IMR-90 (cell line): ENCODE measurements around the gene ALOX15B. TPM values are rescaled to one million over a fixed set of nuclear protein-coding genes. Genes with fewer than 3 reads are reported as not detected.

Experiments
- ATAC-seq: fragments of 200-7000 bp; cut with Tn5 transposase; 2 replicates; pipeline ENCODE4 v1.9.1; 2020; ENCODE audit warnings: low read depth, mild to moderate bottlenecking, moderate library complexity
- BruUV-seq: library from RNA; stranded (reverse); fragments of 400-500 nt; replicated peaks from 2 replicates; lab custom pipeline; 2021; lab: Mats Ljungman, UMichigan
- CTCF ChIA-PET: fragments of 300-600 bp; formaldehyde crosslinking; extraction: SDS; loops from one replicate; lab custom pipeline; 2021; ENCODE audit warnings: antibody characterized with exemption; lab: Yijun Ruan, JAX
- POLR2A ChIA-PET: fragments of 300-600 bp; sonication (Branson Sonifier 250); formaldehyde crosslinking; loops from one replicate; lab custom pipeline; 2022; ENCODE audit warnings: antibody characterized with exemption; ENCODE audit not compliant: unreplicated experiment; lab: Charles Lee
- DNase-seq: peaks from one replicate; pipeline ENCODE4 v3.0.0; 2013
- H2AFZ ChIP-seq: replicated peaks from 2 replicates; pipeline ENCODE3; 2013; ENCODE audit warnings: low read length, mild to moderate bottlenecking; ENCODE audit not compliant: poor library complexity
- H2AK5ac ChIP-seq: 2 replicates; pipeline ENCODE4 v1.6.1; 2013; ENCODE audit warnings: low read depth, low read length, inconsistent platforms
- H2AK9ac ChIP-seq: replicated peaks from 2 replicates; pipeline ENCODE3; 2013; ENCODE audit warnings: mild to moderate bottlenecking, low read depth, low read length, moderate library complexity; ENCODE audit not compliant: poor library complexity
- H2BK120ac ChIP-seq: 2 replicates; pipeline ENCODE4 v1.6.1; 2013; ENCODE audit warnings: low read depth, low read length, inconsistent platforms
- H2BK15ac ChIP-seq: 3 replicates; pipeline ENCODE4 v1.6.1; 2013; ENCODE audit warnings: low read depth, low read length, inconsistent platforms
- H2BK20ac ChIP-seq: 2 replicates; pipeline ENCODE4 v1.6.1; 2013; ENCODE audit warnings: low read depth, mild to moderate bottlenecking, inconsistent platforms, low read length, moderate library complexity
- H2BK5ac ChIP-seq: 2 replicates; pipeline ENCODE4 v1.6.1; 2013; ENCODE audit warnings: mild to moderate bottlenecking, low read depth, low read length, inconsistent platforms; ENCODE audit not compliant: poor library complexity, severe bottlenecking
- H3K14ac ChIP-seq: replicated peaks from 2 replicates; pipeline ENCODE4 v1.6.1; 2013; ENCODE audit warnings: low read depth, low read length, inconsistent platforms
- H3K18ac ChIP-seq: 2 replicates; pipeline ENCODE4 v1.6.1; 2013; ENCODE audit warnings: low read depth, low read length, control low read depth
- H3K23ac ChIP-seq: 2 replicates; pipeline ENCODE4 v1.6.1; 2013; ENCODE audit warnings: low read depth, low read length, inconsistent platforms
- H3K27ac ChIP-seq: 2 replicates; pipeline ENCODE4 v1.5.1; 2013; ENCODE audit warnings: mild to moderate bottlenecking, control low read depth, low read length; ENCODE audit not compliant: insufficient read depth
- H3K27me3 ChIP-seq: 2 replicates; pipeline ENCODE4 v1.6.1; 2013; ENCODE audit warnings: low read length; ENCODE audit not compliant: control insufficient read depth, insufficient read depth
- H3K36me3 ChIP-seq: 2 replicates; pipeline ENCODE4 v1.6.1; 2013; ENCODE audit warnings: low read length, mixed read lengths; ENCODE audit not compliant: control insufficient read depth, insufficient read depth
- H3K4ac ChIP-seq: 2 replicates; pipeline ENCODE4 v1.6.1; 2013; ENCODE audit warnings: low read depth, low read length, inconsistent platforms
- H3K4me1 ChIP-seq: 2 replicates; pipeline ENCODE4 v1.6.1; 2013; ENCODE audit warnings: low read length, mixed read lengths; ENCODE audit not compliant: control insufficient read depth, insufficient read depth
- H3K4me2 ChIP-seq: 2 replicates; pipeline ENCODE4 v1.6.1; 2013; ENCODE audit warnings: low read depth, mild to moderate bottlenecking, control low read depth, low read length, moderate library complexity
- H3K4me3 ChIP-seq: 2 replicates; pipeline ENCODE4 v1.5.1; 2013; ENCODE audit warnings: low read depth, mild to moderate bottlenecking, control low read depth, low read length, moderate library complexity; ENCODE audit not compliant: insufficient read depth
- H3K56ac ChIP-seq: 2 replicates; pipeline ENCODE4 v1.6.1; 2013; ENCODE audit warnings: low read length, inconsistent platforms; ENCODE audit not compliant: insufficient read depth; ENCODE audit errors: extremely low read depth
- H3K79me1 ChIP-seq, 2 experiments: 2 replicates each; pipeline ENCODE4 v1.6.1; 2013; ENCODE audit warnings: low read length in 2 of 2, inconsistent platforms in 1 of 2, low read depth in 1 of 2
- H3K9ac ChIP-seq: 2 replicates; pipeline ENCODE4 v1.6.1; 2013; ENCODE audit warnings: low read depth, low read length, control low read depth
- H3K9me1 ChIP-seq: 2 replicates; pipeline ENCODE4 v1.6.1; 2013; ENCODE audit warnings: low read length, inconsistent platforms; ENCODE audit not compliant: insufficient read depth
- H3K9me3 ChIP-seq: 2 replicates; pipeline ENCODE4 v1.6.1; 2013; ENCODE audit warnings: low read length; ENCODE audit not compliant: control insufficient read depth, insufficient read depth
- H4K20me1 ChIP-seq: 2 replicates; pipeline ENCODE4 v1.6.1; 2013; ENCODE audit warnings: low read length, inconsistent platforms; ENCODE audit not compliant: insufficient read depth
- H4K5ac ChIP-seq: 2 replicates; pipeline ENCODE4 v1.6.1; 2013; ENCODE audit warnings: mild to moderate bottlenecking, low read depth, low read length, control low read depth
- H4K8ac ChIP-seq, 2 experiments: 2 replicates each; pipeline ENCODE4 v1.6.1; 2013; ENCODE audit warnings: low read depth in 2 of 2, low read length in 2 of 2, control low read depth in 1 of 2, inconsistent platforms in 1 of 2
- H4K91ac ChIP-seq: 2 replicates; pipeline ENCODE4 v1.6.1; 2013; ENCODE audit warnings: low read depth, low read length, inconsistent platforms; ENCODE audit not compliant: insufficient read depth
- BHLHE40 ChIP-seq: fragments of 150-350 bp; IDR thresholded peaks from 2 replicates; pipeline ENCODE4 v1.6.1; 2016; ENCODE audit warnings: mild to moderate bottlenecking, low read depth, low read length
- CEBPB ChIP-seq: IDR thresholded peaks from 2 replicates; pipeline ENCODE4 v1.6.1; 2012; ENCODE audit warnings: low read depth, low read length, improper control_type of control experiment
- CHD1 ChIP-seq: IDR thresholded peaks from 2 replicates; pipeline ENCODE4 v1.6.1; 2012; ENCODE audit warnings: low read depth, low read length, improper control_type of control experiment
- ELK1 ChIP-seq: fragments of 150-350 bp; IDR thresholded peaks from 2 replicates; pipeline ENCODE4 v1.6.1; 2016; ENCODE audit warnings: low read depth, mild to moderate bottlenecking, low read length, moderate library complexity, borderline replicate concordance
- FOS ChIP-seq: fragments of 150-350 bp; IDR thresholded peaks from 2 replicates; pipeline ENCODE4 v1.6.1; 2016; ENCODE audit warnings: low read depth, low read length
- MAFK ChIP-seq: IDR thresholded peaks from 2 replicates; pipeline ENCODE4 v1.6.1; 2012; ENCODE audit warnings: low read depth, low read length, improper control_type of control experiment
- MXI1 ChIP-seq: IDR thresholded peaks from 2 replicates; pipeline ENCODE4 v1.6.1; 2012; ENCODE audit warnings: low read depth, mild to moderate bottlenecking, low read length, moderate library complexity, borderline replicate concordance
- POLR2A ChIP-seq: IDR thresholded peaks from 2 replicates; pipeline ENCODE4 v1.6.1; 2012; ENCODE audit warnings: mild to moderate bottlenecking, low read depth, low read length
- RAD21 ChIP-seq: IDR thresholded peaks from 2 replicates; pipeline ENCODE4 v1.6.1; 2012; ENCODE audit warnings: low read length, improper control_type of control experiment
- RCOR1 ChIP-seq: IDR thresholded peaks from 2 replicates; pipeline ENCODE4 v1.6.1; 2012; ENCODE audit warnings: mild to moderate bottlenecking, low read length, improper control_type of control experiment; ENCODE audit not compliant: insufficient replicate concordance
- SMC3 ChIP-seq: fragments of 150-350 bp; IDR thresholded peaks from 2 replicates; pipeline ENCODE4 v1.6.1; 2016; ENCODE audit warnings: low read depth, mild to moderate bottlenecking, antibody characterized with exemption, low read length, moderate library complexity
- WGBS, 2 experiments: methylation state at CpG; one replicate each; pipeline versions ENCODE4 v1.1.5 to v1.1.7; 2013; ENCODE audit warnings: missing lambda C conversion rate in 2 of 2; ENCODE audit not compliant: insufficient read length in 1 of 2; ENCODE audit errors: extremely low coverage in 2 of 2; 5-methylcytosine and 5-hydroxymethylcytosine counted together
- dilution Hi-C: fragments of 300-500 bp; cut with HindIII; formaldehyde crosslinking; loops from one replicate; pipeline ENCODE4 v1.14.3; 2018; ENCODE audit warnings: low sequenced_read_pairs; ENCODE audit not compliant: unreplicated experiment
- in situ Hi-C: fragments of 300-500 bp; cut with MboI; formaldehyde crosslinking; loops from 3 replicates; pipeline ENCODE4 v1.14.3; 2019; ENCODE audit warnings: low sequenced_read_pairs, inconsistent platforms, mixed read lengths
- intact Hi-C: fragments of 100-400 bp; cut with micrococcal nuclease; formaldehyde crosslinking; loops from 2 replicates; pipeline ENCODE4 v1.10.0; 2022
- polyA plus RNA-seq, 3 experiments: library from polyadenylated mRNA; depleted of rRNA; stranded (reverse); fragments of >200 nt; gene quantifications; 2 replicates each; pipeline ENCODE4 v1.2.3, GENCODE V29; 2012; ENCODE audit warnings: low replicate concordance in 1 of 3
- total RNA-seq: library from RNA; depleted of rRNA; stranded (reverse); fragments of >200 nt; gene quantifications from 2 replicates; pipeline ENCODE4 v1.2.3, GENCODE V29; 2012
- TF ChIP-seq, protein P1 (sequence below): conservative IDR thresholded peaks from 2 replicates; pipeline ENCODE4 v1.5.1; 2012; ENCODE audit warnings: mild to moderate bottlenecking, low read depth, low read length, improper control_type of control experiment

The ALOX15B gene
- total and polyA plus RNA-seq, 2 of the 4 experiments (the other 2 are of a cell fraction), result not detected

DNA sequence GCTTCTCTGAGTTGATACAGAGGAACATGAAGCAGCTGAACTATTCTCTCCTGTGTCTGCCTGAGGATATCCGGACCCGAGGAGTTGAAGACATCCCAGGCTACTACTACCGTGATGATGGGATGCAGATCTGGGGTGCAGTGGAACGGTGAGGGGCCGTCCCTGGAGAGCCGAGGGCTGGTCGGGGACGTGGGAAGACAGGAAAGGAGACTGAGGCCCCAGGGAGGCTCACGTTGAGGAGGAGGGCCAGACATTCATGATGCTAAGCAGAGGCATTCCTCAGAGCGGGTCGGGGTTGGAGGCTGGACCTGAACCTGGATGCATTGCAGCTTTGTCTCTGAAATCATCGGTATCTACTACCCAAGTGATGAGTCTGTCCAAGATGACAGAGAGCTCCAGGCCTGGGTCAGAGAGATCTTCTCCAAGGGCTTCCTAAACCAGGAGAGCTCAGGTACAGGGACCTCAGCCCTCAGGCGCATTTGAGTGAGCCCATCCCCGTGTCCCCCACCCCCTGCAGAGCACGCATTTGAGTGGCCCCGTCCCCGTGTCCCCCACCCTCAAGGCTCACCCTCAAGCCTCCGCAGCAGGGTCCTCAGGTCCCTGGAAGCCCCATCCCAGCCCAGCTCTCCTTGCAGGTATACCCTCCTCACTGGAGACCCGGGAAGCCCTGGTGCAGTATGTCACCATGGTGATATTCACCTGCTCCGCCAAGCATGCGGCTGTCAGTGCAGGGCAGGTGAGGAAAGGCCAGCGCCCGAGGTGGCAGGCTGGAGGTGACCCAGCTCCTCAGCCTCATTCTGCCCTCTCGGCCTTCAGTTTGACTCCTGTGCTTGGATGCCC, 8.3 kb downstream of the ALOX15B start:
- POLR2A ChIA-PET, result no interaction called here
- H3K4me2 ChIP-seq, result no peak overlapping the region
- no peak overlapping the region for H2BK15ac ChIP-seq
- no peak overlapping the region for H3K27ac ChIP-seq
- no peak overlapping the region for H3K23ac ChIP-seq
- no peaks in the 10 kb centered on the region for H3K4me1 ChIP-seq
- H3K36me3 ChIP-seq, result no peaks in the 10 kb centered on the region
- no peak overlapping the region for H2BK20ac ChIP-seq
- TF ChIP-seq FOS, result no peak
- no peak for TF ChIP-seq MAFK
- no peak for TF ChIP-seq MXI1
- TF ChIP-seq ELK1, result no peak
- TF ChIP-seq POLR2A, result no peak
- no peak for TF ChIP-seq CEBPB
- no peak for TF ChIP-seq RCOR1
- TF ChIP-seq, protein P1, sequence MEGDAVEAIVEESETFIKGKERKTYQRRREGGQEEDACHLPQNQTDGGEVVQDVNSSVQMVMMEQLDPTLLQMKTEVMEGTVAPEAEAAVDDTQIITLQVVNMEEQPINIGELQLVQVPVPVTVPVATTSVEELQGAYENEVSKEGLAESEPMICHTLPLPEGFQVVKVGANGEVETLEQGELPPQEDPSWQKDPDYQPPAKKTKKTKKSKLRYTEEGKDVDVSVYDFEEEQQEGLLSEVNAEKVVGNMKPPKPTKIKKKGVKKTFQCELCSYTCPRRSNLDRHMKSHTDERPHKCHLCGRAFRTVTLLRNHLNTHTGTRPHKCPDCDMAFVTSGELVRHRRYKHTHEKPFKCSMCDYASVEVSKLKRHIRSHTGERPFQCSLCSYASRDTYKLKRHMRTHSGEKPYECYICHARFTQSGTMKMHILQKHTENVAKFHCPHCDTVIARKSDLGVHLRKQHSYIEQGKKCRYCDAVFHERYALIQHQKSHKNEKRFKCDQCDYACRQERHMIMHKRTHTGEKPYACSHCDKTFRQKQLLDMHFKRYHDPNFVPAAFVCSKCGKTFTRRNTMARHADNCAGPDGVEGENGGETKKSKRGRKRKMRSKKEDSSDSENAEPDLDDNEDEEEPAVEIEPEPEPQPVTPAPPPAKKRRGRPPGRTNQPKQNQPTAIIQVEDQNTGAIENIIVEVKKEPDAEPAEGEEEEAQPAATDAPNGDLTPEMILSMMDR, result no peak
- TF ChIP-seq RAD21, result no peak
- TF ChIP-seq SMC3, result no peak
- no peak for TF ChIP-seq BHLHE40
- TF ChIP-seq CHD1, result no peak
- H2AFZ ChIP-seq, result peak overlapping the region; percentile 14
- H3K56ac ChIP-seq, result no peak overlapping the region
- no TSS peak for BruUV-seq
- ATAC-seq, result no peak
- H4K91ac ChIP-seq, result no peak overlapping the region
- no peak overlapping the region for H4K8ac ChIP-seq
- no peaks in the 10 kb centered on the region for H3K9me3 ChIP-seq
- H3K9me1 ChIP-seq, result no peaks in the 10 kb centered on the region
- no peak overlapping the region for H3K14ac ChIP-seq
- no peaks in the 10 kb centered on the region for H4K20me1 ChIP-seq
- no peak overlapping the region for H2AK5ac ChIP-seq
- H3K27me3 ChIP-seq, result peaks cover 68% of the 10 kb centered on the region
- no peak overlapping the region for H2BK5ac ChIP-seq
- H3K4me3 ChIP-seq, result no peak overlapping the region
- DNase-seq, result no peak
- 67% methylated on average over 18 of the region's 24 CpGs; no CpG with 5 or more reads in 1 of the 2 experiments for WGBS, 2 experiments
- H3K18ac ChIP-seq, result no peak overlapping the region
- H2BK120ac ChIP-seq, result no peak overlapping the region
- H4K5ac ChIP-seq, result no peak overlapping the region
- intact Hi-C loops (no loop called here), in situ Hi-C loops (loop anchor here (10.0 kb wide), 1 partner anchor 132 kb away; the partner anchor contains the start of gene RNF227), dilution Hi-C loops (no loop called here)
- no peak overlapping the region for H3K9ac ChIP-seq
- H2AK9ac ChIP-seq, result no peak overlapping the region
- no peak overlapping the region for H3K4ac ChIP-seq
- CTCF ChIA-PET, result interaction anchor here (1.0 to 1.1 kb wide), 2 partner anchors 10 to 14 kb away, joined by 3 read pairs; no protein-coding TSS in a partner anchor
- H3K79me1 ChIP-seq, result no peaks in the 10 kb centered on the region
